ENCODE results near the gene CLEC4M. TPM values are rescaled to one million over a fixed set of nuclear protein-coding genes. Genes with fewer than 3 reads are reported as not detected.

CLEC4M gene
- total RNA-seq, 1 experiment from 2014 or later = not detected

GRCh38 chr19:7725791-7726190, 37.3 kb upstream of the CLEC4M start:
- H3K79me2 ChIP-seq (ENCODE audit: low read length) = no peaks in the 10 kb centered on the region
- H3K4me1 ChIP-seq (ENCODE audit: insufficient read depth, low read length) = no peaks in the 10 kb centered on the region
- no peaks in the 10 kb centered on the region for H3K9me3 ChIP-seq (ENCODE audit: low read length)
- ChIA-PET POLR2A (ENCODE audit: unreplicated experiment) (no interaction called here), CTCF (no interaction called here)
- H3K27me3 ChIP-seq (ENCODE audit: low read length) = peaks cover 60% of the 10 kb centered on the region
- TF ChIP-seq EZH2phosphoT487 (IDR thresholded peaks at IDR 0.05; ENCODE audit: borderline replicate concordance, low read length) (no peak), CTCF (conservative IDR thresholded peaks at IDR 0.05; ENCODE audit: low read depth, low read length) (no peak)
- H3K4me2 ChIP-seq (ENCODE audit: low read length) = no peak overlapping the region
- no peak overlapping the region for H3K27ac ChIP-seq (ENCODE audit: low read length)
- H3K9me2 ChIP-seq (replicated peaks; ENCODE audit: low read length) = no peaks in the 10 kb centered on the region
- ATAC-seq (no peak), DNase-seq (no peak)
- H3F3A ChIP-seq (ENCODE audit: low read length, unreplicated experiment) = no peaks in the 10 kb centered on the region
- H2AFZ ChIP-seq (ENCODE audit: low read length) = no peak overlapping the region
- H3K9ac ChIP-seq (ENCODE audit: low read length) = no peak overlapping the region
- no peak overlapping the region for H3K4me3 ChIP-seq (ENCODE audit: low read length)
- H4K20me1 ChIP-seq (ENCODE audit: low read length) = no peaks in the 10 kb centered on the region
- intact Hi-C loops (cut with micrococcal nuclease) = no loop called here
- BruUV-seq (replicated peaks) = no TSS peak
- no peaks in the 10 kb centered on the region for H3K36me3 ChIP-seq (ENCODE audit: low read depth, low read length)

GRCh38 chr19:7729211-7729610, 33.8 kb upstream of the CLEC4M start:
- no peak overlapping the region for H3K4me2 ChIP-seq (ENCODE audit: low read length)
- no peaks in the 10 kb centered on the region for H3K36me3 ChIP-seq (ENCODE audit: low read depth, low read length)
- no peaks in the 10 kb centered on the region for H3K9me2 ChIP-seq (replicated peaks; ENCODE audit: low read length)
- TF ChIP-seq CTCF (conservative IDR thresholded peaks at IDR 0.05; ENCODE audit: low read depth, low read length) (no peak), EZH2phosphoT487 (IDR thresholded peaks at IDR 0.05; ENCODE audit: borderline replicate concordance, low read length) (no peak)
- ChIA-PET POLR2A (ENCODE audit: unreplicated experiment) (no interaction called here), CTCF (interaction anchor here (0.6 kb wide), 1 partner anchor 76 kb away, joined by 3 read pairs; no protein-coding TSS in a partner anchor)
- ATAC-seq = no peak
- no peak overlapping the region for H2AFZ ChIP-seq (ENCODE audit: low read length)
- intact Hi-C loops (cut with micrococcal nuclease) = no loop called here
- no peaks in the 10 kb centered on the region for H3K79me2 ChIP-seq (ENCODE audit: low read length)
- H4K20me1 ChIP-seq (ENCODE audit: low read length) = no peaks in the 10 kb centered on the region
- no TSS peak for BruUV-seq (replicated peaks)
- H3K27ac ChIP-seq (ENCODE audit: low read length) = no peak overlapping the region
- H3K9ac ChIP-seq (ENCODE audit: low read length) = no peak overlapping the region
- no peak overlapping the region for H3K4me3 ChIP-seq (ENCODE audit: low read length)
- no peaks in the 10 kb centered on the region for H3K9me3 ChIP-seq (ENCODE audit: low read length)
- DNase-seq = no peak
- peaks cover 62% of the 10 kb centered on the region for H3K27me3 ChIP-seq (ENCODE audit: low read length)
- no peaks in the 10 kb centered on the region for H3F3A ChIP-seq (ENCODE audit: low read length, unreplicated experiment)
- no peaks in the 10 kb centered on the region for H3K4me1 ChIP-seq (ENCODE audit: insufficient read depth, low read length)

- no TSS peak for BruUV-seq (replicated peaks)
- TF ChIP-seq EZH2phosphoT487 (IDR thresholded peaks at IDR 0.05; ENCODE audit: borderline replicate concordance, low read length) (no peak), CTCF (conservative IDR thresholded peaks at IDR 0.05; ENCODE audit: low read depth, low read length) (no peak), EZH2 (IDR thresholded peaks at IDR 0.05; ENCODE audit: low read length, unreplicated experiment) (no peak)
- Histone ChIP-seq H3K79me2 (ENCODE audit: low read length) (no peaks in the 10 kb centered on the region), H3K4me1 (ENCODE audit: insufficient read depth, low read length) (no peaks in the 10 kb centered on the region), H3F3A (ENCODE audit: low read length, unreplicated experiment) (no peaks in the 10 kb centered on the region), H3K36me3 (ENCODE audit: low read depth, low read length) (no peaks in the 10 kb centered on the region), H3K27me3 (ENCODE audit: low read length) (peaks cover 62% of the 10 kb centered on the region), H4K20me1 (ENCODE audit: low read length) (no peaks in the 10 kb centered on the region), H3K4me3 (ENCODE audit: low read length) (no peak overlapping the region), H3K4me2 (ENCODE audit: low read length) (no peak overlapping the region), H2AFZ (ENCODE audit: low read length) (no peak overlapping the region), H3K9ac (ENCODE audit: low read length) (no peak overlapping the region), H3K27ac (ENCODE audit: low read length) (no peak overlapping the region), H3K9me2 (replicated peaks; ENCODE audit: low read length) (no peaks in the 10 kb centered on the region), H3K9me3 (ENCODE audit: low read length) (no peaks in the 10 kb centered on the region)
- ChIA-PET POLR2A (ENCODE audit: unreplicated experiment) (no interaction called here), CTCF (no interaction called here)
- ATAC-seq (no peak), DNase-seq (no peak)
- intact Hi-C loops (cut with micrococcal nuclease) = no loop called here
These were observed 33.2 kb upstream of the CLEC4M start for GRCh38 chr19:7729831-7730285.

Data from PC-3 (cell line).